Inflammatory macrophage treated with lipopolysaccharide for 1 hour (primary cell): ENCODE measurements around the gene ACKR3.

Experiments used
- DNase-seq, 2 donors: peaks; one replicate each; pipeline ENCODE4 v3.0.0-alpha.2; 2020 to 2022

Gene ACKR3

GRCh38 chr2:236631856-236632291, 62.2 kb downstream of the ACKR3 start:
- no peak for DNase-seq
